ENCODE results near the gene C19orf53. TPM values are rescaled to one million over a fixed set of nuclear protein-coding genes. Genes with fewer than 3 reads are reported as not detected.

The C19orf53 gene
- total RNA-seq, 3 donors from 2014 or later (not counting 1 experiment from before 2014, with no cell fraction given), result 52.2 to 56.6 (median 54.7) TPM

GRCh38 chr19:13729859-13730258 is 44.4 kb upstream of the C19orf53 start:
- no peak for TF ChIP-seq CTCF (IDR thresholded peaks at IDR 0.05)
- peaks cover 0 to 1% of the 10 kb centered on the region in 2 donors for H3K27me3 Mint-ChIP-seq (ENCODE audit: low read depth in 2 of 2)
- no peaks in the 10 kb centered on the region for H3K27me3 ChIP-seq (ENCODE audit: control insufficient read depth, insufficient read depth, low read length)
- DNase-seq (no peak), ATAC-seq (no peak)
- intact Hi-C loops (cut with micrococcal nuclease), result no loop called here
- peaks cover 18% of the 10 kb centered on the region for H3K4me1 ChIP-seq (ENCODE audit: control insufficient read depth, insufficient read depth, low read length)
- no peaks in the 10 kb centered on the region for H3K36me3 ChIP-seq (ENCODE audit: control insufficient read depth, insufficient read depth, low read length)
- peaks cover 10% of the 10 kb centered on the region in 2 donors for H3K4me1 Mint-ChIP-seq
- H3K4me3 ChIP-seq (ENCODE audit: low read length), result no peak overlapping the region
- no peak overlapping the region for H3K27ac ChIP-seq (ENCODE audit: low read length)
- no peaks in the 10 kb centered on the region for H3K9me3 ChIP-seq (ENCODE audit: control insufficient read depth, insufficient read depth, low read length)
- no peaks in the 10 kb centered on the region for H3K9me3 Mint-ChIP-seq
- H3K4me3 Mint-ChIP-seq, result peak overlapping the region; percentile 66
- H3K27ac Mint-ChIP-seq, result peak overlapping the region in 1 of 2 donors; percentile 14
- WGBS (ENCODE audit: insufficient coverage), result 14% methylated on average over 2 of the region's 2 CpGs
- no peaks in the 10 kb centered on the region for H3K36me3 Mint-ChIP-seq

- H3K4me1 ChIP-seq (ENCODE audit: control insufficient read depth, insufficient read depth, low read length), result peaks cover 18% of the 10 kb centered on the region
- intact Hi-C loops (cut with micrococcal nuclease), result no loop called here
- H3K36me3 Mint-ChIP-seq, result no peaks in the 10 kb centered on the region
- peak overlapping the region; percentile 90 for H3K4me3 Mint-ChIP-seq
- H3K4me1 Mint-ChIP-seq, result peaks cover 10% of the 10 kb centered on the region in 2 donors
- H3K4me3 ChIP-seq (ENCODE audit: low read length), result peak overlapping the region; percentile 61
- peak overlapping the region; percentile 81 to 88 for H3K27ac Mint-ChIP-seq
- ATAC-seq (peak; percentile 100), DNase-seq (peak; percentile 93 to 96)
- no peak for TF ChIP-seq CTCF (IDR thresholded peaks at IDR 0.05)
- H3K27me3 ChIP-seq (ENCODE audit: control insufficient read depth, insufficient read depth, low read length), result no peaks in the 10 kb centered on the region
- no peaks in the 10 kb centered on the region for H3K27me3 Mint-ChIP-seq (ENCODE audit: low read depth in 2 of 2)
- H3K9me3 Mint-ChIP-seq, result no peaks in the 10 kb centered on the region
- peak overlapping the region; percentile 59 for H3K27ac ChIP-seq (ENCODE audit: low read length)
- WGBS (ENCODE audit: insufficient coverage), result under 1% methylated on average over 39 of the region's 39 CpGs
- H3K36me3 ChIP-seq (ENCODE audit: control insufficient read depth, insufficient read depth, low read length), result no peaks in the 10 kb centered on the region
- H3K9me3 ChIP-seq (ENCODE audit: control insufficient read depth, insufficient read depth, low read length), result no peaks in the 10 kb centered on the region
Observed at GRCh38 chr19:13731147-13731964, 42.9 kb upstream of the C19orf53 start.

GRCh38 chr19:13732337-13732736 is 41.9 kb upstream of the C19orf53 start:
- DNase-seq (peak in 1 of 2 donors; percentile 13), ATAC-seq (no peak)
- Mint-ChIP-seq H3K27ac (no peak overlapping the region), H3K27me3 (ENCODE audit: low read depth in 2 of 2) (no peaks in the 10 kb centered on the region), H3K4me1 (peaks cover 10% of the 10 kb centered on the region in 2 donors), H3K36me3 (no peaks in the 10 kb centered on the region), H3K4me3 (no peak overlapping the region), H3K9me3 (no peaks in the 10 kb centered on the region)
- WGBS (ENCODE audit: insufficient coverage), result 95% methylated on average over 8 of the region's 8 CpGs
- Histone ChIP-seq H3K36me3 (ENCODE audit: control insufficient read depth, insufficient read depth, low read length) (no peaks in the 10 kb centered on the region), H3K9me3 (ENCODE audit: control insufficient read depth, insufficient read depth, low read length) (no peaks in the 10 kb centered on the region), H3K4me1 (ENCODE audit: control insufficient read depth, insufficient read depth, low read length) (peaks cover 18% of the 10 kb centered on the region), H3K4me3 (ENCODE audit: low read length) (no peak overlapping the region), H3K27me3 (ENCODE audit: control insufficient read depth, insufficient read depth, low read length) (no peaks in the 10 kb centered on the region), H3K27ac (ENCODE audit: low read length) (no peak overlapping the region)
- intact Hi-C loops (cut with micrococcal nuclease), result no loop called here
- no peak for TF ChIP-seq CTCF (IDR thresholded peaks at IDR 0.05)

Measured in natural killer cell (primary cell).